B cell (primary cell): Measurements from ENCODE around the gene ATR.

Experiments
- EZH2 ChIP-seq: IDR thresholded peaks from 2 replicates; pipeline ENCODE4 v1.6.1; 2012; ENCODE audit warnings: borderline replicate concordance, low read depth, mild to moderate bottlenecking, moderate library complexity, low read length; ENCODE audit not compliant: insufficient read depth, poor library complexity, severe bottlenecking
- TF ChIP-seq, protein P1 (sequence below): fragments of 200-600 bp; IDR thresholded peaks from one replicate; pipeline ENCODE4 v1.8.0; 2022; ENCODE audit warnings: antibody characterized with exemption, mild to moderate bottlenecking

DNA sequence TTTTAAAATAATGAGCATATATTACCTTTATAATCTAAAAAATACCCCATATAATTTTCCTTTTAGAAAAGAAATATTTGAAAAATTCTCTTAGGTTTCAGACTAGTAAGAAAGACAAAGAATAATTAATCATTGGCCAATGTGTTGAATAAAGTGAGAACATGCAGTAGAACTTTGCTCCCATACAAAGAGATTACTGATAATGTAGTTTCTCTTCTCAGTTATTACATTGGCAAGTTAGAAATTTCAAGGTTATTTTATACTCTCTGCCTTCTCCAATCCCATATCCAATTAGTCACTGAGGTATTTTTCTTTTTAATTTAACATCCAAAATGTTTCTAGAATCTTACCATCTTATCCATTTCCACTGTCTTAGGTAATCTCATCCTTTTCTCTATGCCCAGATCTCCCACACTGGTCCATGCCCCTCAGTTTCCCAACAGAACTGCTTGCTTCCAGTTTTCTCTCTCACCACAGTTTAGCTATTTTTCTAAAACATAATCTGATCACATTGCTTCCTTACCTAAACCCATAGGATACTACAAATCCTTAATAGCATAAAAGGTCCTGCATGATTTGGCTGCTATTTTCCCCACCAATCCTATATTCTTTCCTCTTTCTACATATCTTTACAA is 141.5 kb downstream of the ATR start:
- TF ChIP-seq, protein P1, sequence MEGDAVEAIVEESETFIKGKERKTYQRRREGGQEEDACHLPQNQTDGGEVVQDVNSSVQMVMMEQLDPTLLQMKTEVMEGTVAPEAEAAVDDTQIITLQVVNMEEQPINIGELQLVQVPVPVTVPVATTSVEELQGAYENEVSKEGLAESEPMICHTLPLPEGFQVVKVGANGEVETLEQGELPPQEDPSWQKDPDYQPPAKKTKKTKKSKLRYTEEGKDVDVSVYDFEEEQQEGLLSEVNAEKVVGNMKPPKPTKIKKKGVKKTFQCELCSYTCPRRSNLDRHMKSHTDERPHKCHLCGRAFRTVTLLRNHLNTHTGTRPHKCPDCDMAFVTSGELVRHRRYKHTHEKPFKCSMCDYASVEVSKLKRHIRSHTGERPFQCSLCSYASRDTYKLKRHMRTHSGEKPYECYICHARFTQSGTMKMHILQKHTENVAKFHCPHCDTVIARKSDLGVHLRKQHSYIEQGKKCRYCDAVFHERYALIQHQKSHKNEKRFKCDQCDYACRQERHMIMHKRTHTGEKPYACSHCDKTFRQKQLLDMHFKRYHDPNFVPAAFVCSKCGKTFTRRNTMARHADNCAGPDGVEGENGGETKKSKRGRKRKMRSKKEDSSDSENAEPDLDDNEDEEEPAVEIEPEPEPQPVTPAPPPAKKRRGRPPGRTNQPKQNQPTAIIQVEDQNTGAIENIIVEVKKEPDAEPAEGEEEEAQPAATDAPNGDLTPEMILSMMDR: no peak
- TF ChIP-seq EZH2: no peak
